MM.1S (cell line): ENCODE results near the gene PTGIS.

Experiments
- DNase-seq: peaks from one replicate; pipeline ENCODE4 v3.0.0-alpha.2; 2015
- H2AFZ ChIP-seq: fragments of 300-600 bp; sonication (generic); 2 replicates; pipeline ENCODE4 v1.6.0; 2016; ENCODE audit warnings: antibody characterized with exemption, low read length
- H3F3A ChIP-seq: fragments of 300-600 bp; sonication (generic); 2 replicates; pipeline ENCODE4 v1.6.1; 2016; ENCODE audit warnings: mild to moderate bottlenecking, antibody characterized with exemption, low read length, moderate library complexity, mixed read lengths; ENCODE audit not compliant: insufficient read depth
- H3K27ac ChIP-seq: fragments of 300-600 bp; sonication (generic); 2 replicates; pipeline ENCODE4 v1.5.1; 2016; ENCODE audit warnings: mild to moderate bottlenecking, low read length
- H3K27me3 ChIP-seq: fragments of 300-600 bp; sonication (generic); replicated peaks from 2 replicates; pipeline ENCODE4 v1.6.0; 2016; ENCODE audit warnings: low read length; ENCODE audit not compliant: insufficient read depth
- H3K36me3 ChIP-seq: fragments of 300-600 bp; sonication (generic); replicated peaks from 2 replicates; pipeline ENCODE4 v1.6.1; 2016; ENCODE audit warnings: mild to moderate bottlenecking, low read length, mixed read lengths; ENCODE audit not compliant: insufficient read depth
- H3K4me1 ChIP-seq: fragments of 300-600 bp; sonication (generic); 2 replicates; pipeline ENCODE4 v1.6.1; 2016; ENCODE audit warnings: low read length, mixed read lengths
- H3K4me2 ChIP-seq: fragments of 300-600 bp; sonication (generic); 2 replicates; pipeline ENCODE4 v1.6.0; 2016; ENCODE audit warnings: low read depth, low read length
- H3K4me3 ChIP-seq: fragments of 300-600 bp; sonication (generic); 2 replicates; pipeline ENCODE4 v1.5.1; 2016; ENCODE audit warnings: low read length, mixed read lengths
- H3K79me2 ChIP-seq: fragments of 300-600 bp; sonication (generic); 2 replicates; pipeline ENCODE4 v1.6.1; 2016; ENCODE audit warnings: mixed run types, low read length, mixed read lengths
- H3K9ac ChIP-seq: fragments of 300-600 bp; sonication (generic); 2 replicates; pipeline ENCODE4 v1.6.1; 2016; ENCODE audit warnings: low read length, mixed read lengths
- H3K9me2 ChIP-seq: fragments of 300-600 bp; sonication (generic); replicated peaks from 2 replicates; pipeline ENCODE4 v1.6.1; 2016; ENCODE audit warnings: mild to moderate bottlenecking, low read length, mixed read lengths; ENCODE audit not compliant: insufficient read depth
- H3K9me3 ChIP-seq: fragments of 300-600 bp; sonication (generic); replicated peaks from 2 replicates; pipeline ENCODE4 v1.6.1; 2016; ENCODE audit warnings: mild to moderate bottlenecking, low read length, mixed read lengths; ENCODE audit not compliant: insufficient read depth
- H4K20me1 ChIP-seq: fragments of 300-600 bp; sonication (generic); 2 replicates; pipeline ENCODE4 v1.6.1; 2016; ENCODE audit warnings: mild to moderate bottlenecking, low read length, moderate library complexity, mixed read lengths; ENCODE audit not compliant: insufficient read depth
- CTCF ChIP-seq: fragments of 300-600 bp; sonication (generic); IDR thresholded peaks from 2 replicates; pipeline ENCODE4 v1.5.1; 2016; ENCODE audit warnings: antibody characterized with exemption, low read length, mixed read lengths
- EZH2 ChIP-seq: fragments of 300-600 bp; sonication (generic); optimal IDR thresholded peaks from 2 replicates; pipeline ENCODE3; 2017; ENCODE audit warnings: low read depth, mild to moderate bottlenecking, antibody characterized with exemption, low read length, mixed read lengths
- EZH2phosphoT487 ChIP-seq: fragments of 300-600 bp; sonication (generic); IDR thresholded peaks from 2 replicates; pipeline ENCODE4 v1.6.1; 2018; ENCODE audit warnings: antibody characterized with exemption, low read length

PTGIS gene

GRCh38 chr20:49602345-49603208, 34.6 kb upstream of the PTGIS start:
- Histone ChIP-seq H3K79me2 (no peaks in the 10 kb centered on the region), H3K4me1 (peaks cover 3% of the 10 kb centered on the region; the same call in 1 of the 2 replicates), H3K9me3 (no peaks in the 10 kb centered on the region), H3K36me3 (no peaks in the 10 kb centered on the region), H3K4me2 (no peak overlapping the region), H2AFZ (no peak overlapping the region), H3K4me3 (no peak overlapping the region), H3F3A (no peaks in the 10 kb centered on the region), H3K9me2 (no peaks in the 10 kb centered on the region), H3K9ac (no peak overlapping the region), H4K20me1 (no peaks in the 10 kb centered on the region), H3K27ac (no peak overlapping the region), H3K27me3 (no peaks in the 10 kb centered on the region)
- DNase-seq: no peak
- no peak for TF ChIP-seq EZH2phosphoT487
- TF ChIP-seq EZH2: no peak
- TF ChIP-seq CTCF: no peak

GRCh38 chr20:49601153-49601924, 33.4 kb upstream of the PTGIS start:
- Histone ChIP-seq H3F3A (no peaks in the 10 kb centered on the region), H3K9me3 (no peaks in the 10 kb centered on the region), H2AFZ (no peak overlapping the region), H3K4me3 (no peak overlapping the region), H3K27ac (no peak overlapping the region), H3K27me3 (no peaks in the 10 kb centered on the region), H3K9ac (no peak overlapping the region), H4K20me1 (no peaks in the 10 kb centered on the region), H3K4me1 (peaks cover 8% of the 10 kb centered on the region; the same call in 1 of the 2 replicates), H3K4me2 (no peak overlapping the region), H3K36me3 (no peaks in the 10 kb centered on the region), H3K9me2 (no peaks in the 10 kb centered on the region), H3K79me2 (no peaks in the 10 kb centered on the region)
- no peak for TF ChIP-seq EZH2phosphoT487
- TF ChIP-seq CTCF: no peak
- DNase-seq: no peak

- H3K4me1 ChIP-seq: peaks cover 8% of the 10 kb centered on the region; the same call in 1 of the 2 replicates
- H3K9me3 ChIP-seq: no peaks in the 10 kb centered on the region
- no peak overlapping the region for H3K9ac ChIP-seq
- H3K27me3 ChIP-seq: no peaks in the 10 kb centered on the region
- H3K9me2 ChIP-seq: no peaks in the 10 kb centered on the region
- no peak overlapping the region for H3K4me2 ChIP-seq
- no peaks in the 10 kb centered on the region for H4K20me1 ChIP-seq
- H3K27ac ChIP-seq: no peak overlapping the region
- no peaks in the 10 kb centered on the region for H3F3A ChIP-seq
- no peak for DNase-seq
- H3K36me3 ChIP-seq: no peaks in the 10 kb centered on the region
- H3K79me2 ChIP-seq: no peaks in the 10 kb centered on the region
- no peak overlapping the region for H2AFZ ChIP-seq
- no peak overlapping the region for H3K4me3 ChIP-seq
- TF ChIP-seq EZH2: no peak
- no peak for TF ChIP-seq CTCF
- TF ChIP-seq EZH2phosphoT487: no peak
Measured at GRCh38 chr20:49599746-49600113, 31.8 kb upstream of the PTGIS start.
